Activated CD8-positive, alpha-beta T cell treated with anti-CD3 and anti-CD28 coated beads for 36 hours (primary cell): ENCODE results near the gene LDB2. TPM values are rescaled to one million over a fixed set of nuclear protein-coding genes. Genes with fewer than 3 reads are reported as not detected.

ENCODE experiments used
- ATAC-seq: fragments of 200-7000 bp; cut with Tn5 transposase; one replicate; pipeline ENCODE4 v1.10.0; 2021; ENCODE audit warnings: mild to moderate bottlenecking, moderate library complexity
- CTCF ChIA-PET: fragments of 350-600 bp; sonication (Branson Sonifier 250); formaldehyde crosslinking; loops from one replicate; lab custom pipeline; 2021; ENCODE audit warnings: antibody characterized with exemption; lab: Charles Lee
- POLR2A ChIA-PET: fragments of 350-600 bp; sonication (Branson Sonifier 250); formaldehyde crosslinking; loops from one replicate; lab custom pipeline; 2021; ENCODE audit warnings: antibody characterized with exemption; lab: Charles Lee
- DNase-seq: peaks from one replicate; pipeline ENCODE4 v3.0.0-alpha.2; 2020
- H3K27ac Mint-ChIP-seq: one replicate; pipeline ENCODE4 v1.8.0; 2021; ENCODE audit warnings: mild to moderate bottlenecking, mixed read lengths
- H3K27me3 Mint-ChIP-seq: one replicate; pipeline ENCODE4 v1.8.0; 2021; ENCODE audit warnings: mixed read lengths
- H3K36me3 Mint-ChIP-seq: one replicate; pipeline ENCODE4 v1.8.0; 2021; ENCODE audit warnings: low read depth, mixed read lengths
- H3K4me1 Mint-ChIP-seq: one replicate; pipeline ENCODE4 v1.8.0; 2021; ENCODE audit warnings: low read depth, mixed read lengths
- H3K4me3 Mint-ChIP-seq: one replicate; pipeline ENCODE4 v1.8.0; 2021; ENCODE audit warnings: mild to moderate bottlenecking, moderate library complexity, mixed read lengths
- H3K9me3 Mint-ChIP-seq: one replicate; pipeline ENCODE4 v1.8.0; 2021; ENCODE audit warnings: mixed read lengths
- CTCF ChIP-seq: fragments of 200-600 bp; IDR thresholded peaks from one replicate; pipeline ENCODE4 v1.8.0; 2022; ENCODE audit warnings: antibody characterized with exemption, mild to moderate bottlenecking
- intact Hi-C: fragments of 100-400 bp; cut with micrococcal nuclease; formaldehyde crosslinking; loops from one replicate; pipeline ENCODE4 v1.10.0; 2022
- total RNA-seq, 2 experiments: library from RNA; stranded (reverse); gene quantifications; one replicate each; pipeline ENCODE4 v1.2.3, GENCODE V29; 2021

Gene LDB2
- total RNA-seq, 2 experiments from 2014 or later, result not detected

GRCh38 chr4:16914208-16914607 lies 15.8 kb upstream of the LDB2 start:
- TF ChIP-seq CTCF, result no peak
- CTCF ChIA-PET, result interaction anchor here (1.1 kb wide), 1 partner anchor 120 kb away, joined by 6 read pairs; no protein-coding TSS in a partner anchor

DNA sequence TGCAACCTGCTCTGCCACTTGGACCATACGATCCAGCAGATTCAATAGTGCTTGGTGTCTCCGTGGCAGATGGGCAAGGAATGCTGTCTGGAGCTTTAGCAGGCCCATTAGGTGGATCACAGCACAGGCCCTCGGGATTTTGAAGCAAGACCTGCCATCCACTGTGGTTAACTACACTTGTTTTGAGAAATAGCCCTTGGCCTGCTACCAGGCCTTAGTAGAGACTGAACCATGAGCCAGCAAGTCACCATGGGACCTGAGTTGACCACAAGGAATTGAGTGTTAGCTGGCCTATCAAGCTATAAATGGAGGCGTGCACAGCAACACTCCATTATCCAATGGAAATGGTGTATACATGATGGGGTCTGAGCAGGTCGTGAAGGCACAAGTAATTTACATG lies 14.5 kb upstream of the LDB2 start:
- ATAC-seq, result no peak
- intact Hi-C loops, result no loop called here
- H3K4me3 Mint-ChIP-seq, result no peak overlapping the region

More at GRCh38 chr4:16914208-16914607, 15.8 kb upstream of the LDB2 start:
- Mint-ChIP-seq H3K36me3 (no peaks in the 10 kb centered on the region), H3K27me3 (peaks cover 1% of the 10 kb centered on the region), H3K4me1 (peaks cover 3% of the 10 kb centered on the region), H3K9me3 (no peaks in the 10 kb centered on the region), H3K27ac (no peak overlapping the region), H3K4me3 (no peak overlapping the region)
- ATAC-seq (no peak), DNase-seq (no peak)
- POLR2A ChIA-PET, result no interaction called here
- intact Hi-C loops, result no loop called here

GRCh38 chr4:16909281-16909680 lies 10.8 kb upstream of the LDB2 start:
- peaks cover 1% of the 10 kb centered on the region for H3K27me3 Mint-ChIP-seq
- H3K4me1 Mint-ChIP-seq, result no peaks in the 10 kb centered on the region
- no peak for ATAC-seq
- intact Hi-C loops, result no loop called here
- H3K36me3 Mint-ChIP-seq, result no peaks in the 10 kb centered on the region
- H3K4me3 Mint-ChIP-seq, result no peak overlapping the region
- ChIA-PET CTCF (no interaction called here), POLR2A (no interaction called here)
- no peak for DNase-seq
- TF ChIP-seq CTCF, result no peak
- H3K9me3 Mint-ChIP-seq, result no peaks in the 10 kb centered on the region
- H3K27ac Mint-ChIP-seq, result no peak overlapping the region

More for the DNA sequence above, 14.5 kb upstream of the LDB2 start:
- peaks cover 3% of the 10 kb centered on the region for H3K4me1 Mint-ChIP-seq
- peaks cover 1% of the 10 kb centered on the region for H3K27me3 Mint-ChIP-seq
- H3K27ac Mint-ChIP-seq, result no peak overlapping the region
- H3K36me3 Mint-ChIP-seq, result no peaks in the 10 kb centered on the region
- no peak for TF ChIP-seq CTCF
- H3K9me3 Mint-ChIP-seq, result no peaks in the 10 kb centered on the region
- ChIA-PET CTCF (no interaction called here), POLR2A (interaction anchor here (0.5 kb wide), 1 partner anchor 533 kb away, joined by 3 read pairs; no protein-coding TSS in a partner anchor)
- no peak for DNase-seq

DNA sequence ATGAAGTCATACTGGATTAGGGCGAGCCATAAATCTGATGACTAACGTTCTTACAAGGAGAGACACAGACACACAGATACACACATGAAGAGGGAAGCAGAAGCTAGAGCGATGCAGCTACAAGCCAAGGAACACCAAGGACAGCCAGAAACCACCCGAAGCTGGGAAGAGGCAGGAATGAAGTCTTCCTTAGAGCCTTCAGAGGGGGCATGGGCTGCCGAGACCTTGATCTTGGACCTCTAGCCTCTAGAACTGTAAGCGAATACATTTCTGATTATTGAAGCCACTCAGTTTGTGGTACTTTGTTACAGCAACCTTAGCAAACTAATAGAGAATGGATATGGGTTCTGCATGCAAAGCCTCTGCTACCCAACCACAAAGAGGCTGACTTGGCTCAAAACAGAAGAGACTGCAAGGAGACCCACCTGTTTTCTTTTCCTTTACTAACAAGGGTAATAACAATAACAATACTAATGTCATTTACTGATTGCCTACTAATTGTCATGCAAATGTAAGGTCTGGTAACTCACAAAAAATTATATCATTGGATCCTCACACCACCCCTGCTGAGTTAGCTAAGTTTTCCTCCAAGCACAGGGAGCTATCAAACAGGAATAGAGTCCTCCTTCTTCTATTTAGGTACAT lies 10.1 kb upstream of the LDB2 start:
- no peaks in the 10 kb centered on the region for H3K9me3 Mint-ChIP-seq
- CTCF ChIA-PET, result no interaction called here
- H3K4me3 Mint-ChIP-seq, result no peak overlapping the region
- ATAC-seq, result no peak
- H3K36me3 Mint-ChIP-seq, result no peaks in the 10 kb centered on the region
- intact Hi-C loops, result no loop called here
- POLR2A ChIA-PET, result no interaction called here
- H3K4me1 Mint-ChIP-seq, result no peaks in the 10 kb centered on the region
- TF ChIP-seq CTCF, result no peak
- peaks cover 1% of the 10 kb centered on the region for H3K27me3 Mint-ChIP-seq
- DNase-seq, result no peak
- H3K27ac Mint-ChIP-seq, result no peak overlapping the region

- peaks cover 10% of the 10 kb centered on the region for H3K27me3 Mint-ChIP-seq
- no peaks in the 10 kb centered on the region for H3K36me3 Mint-ChIP-seq
- no peaks in the 10 kb centered on the region for H3K9me3 Mint-ChIP-seq
- no peak for TF ChIP-seq CTCF
- DNase-seq, result no peak
- intact Hi-C loops, result no loop called here
- no peaks in the 10 kb centered on the region for H3K4me1 Mint-ChIP-seq
- ChIA-PET CTCF (no interaction called here), POLR2A (no interaction called here)
- H3K4me3 Mint-ChIP-seq, result no peak overlapping the region
- H3K27ac Mint-ChIP-seq, result no peak overlapping the region
- no peak for ATAC-seq
Observed at GRCh38 chr4:16900325-16900724, 1.9 kb upstream of the LDB2 start.
